BJ (cell line): ENCODE measurements around the gene NSMCE1. TPM values are rescaled to one million over a fixed set of nuclear protein-coding genes. Genes with fewer than 3 reads are reported as not detected.

Experiments
- CTCF ChIA-PET: fragments of 350-600 bp; formaldehyde crosslinking; extraction: SDS; loops from one replicate; lab custom pipeline; 2021; ENCODE audit warnings: antibody characterized with exemption, inconsistent platforms; lab: Yijun Ruan, JAX
- POLR2A ChIA-PET: fragments of 300-600 bp; sonication (Branson Sonifier 250); formaldehyde crosslinking; extraction: SDS; loops from one replicate; lab custom pipeline; 2021; ENCODE audit warnings: antibody characterized with exemption; lab: Charles Lee
- DNase-seq: peaks from one replicate; pipeline ENCODE4 v3.0.0-alpha.2; 2011; ENCODE audit warnings: low read depth
- H3K27me3 ChIP-seq: 2 replicates; pipeline ENCODE4 v1.6.0; 2011; ENCODE audit warnings: low read length; ENCODE audit not compliant: control insufficient read depth, insufficient read depth
- H3K36me3 ChIP-seq: 2 replicates; pipeline ENCODE4 v1.5.1; 2011; ENCODE audit warnings: low read length; ENCODE audit not compliant: control insufficient read depth, insufficient read depth
- H3K4me3 ChIP-seq: 2 replicates; pipeline ENCODE4 v1.5.1; 2011; ENCODE audit warnings: low read depth, mild to moderate bottlenecking, control low read depth, low read length
- polyA plus RNA-seq: library from polyadenylated mRNA; depleted of rRNA; stranded (reverse); fragments of >200 nt; gene quantifications from 2 replicates; pipeline ENCODE4 v1.2.3, GENCODE V29; 2011
- TF ChIP-seq, protein P1 (sequence below): IDR thresholded peaks from 2 replicates; pipeline ENCODE4 v1.5.1; 2011; ENCODE audit warnings: low read depth, mild to moderate bottlenecking, control low read depth, inconsistent platforms, low read length, moderate library complexity; ENCODE audit not compliant: insufficient read depth

The NSMCE1 gene
- polyA plus RNA-seq, 1 experiment: 34.3 TPM

DNA sequence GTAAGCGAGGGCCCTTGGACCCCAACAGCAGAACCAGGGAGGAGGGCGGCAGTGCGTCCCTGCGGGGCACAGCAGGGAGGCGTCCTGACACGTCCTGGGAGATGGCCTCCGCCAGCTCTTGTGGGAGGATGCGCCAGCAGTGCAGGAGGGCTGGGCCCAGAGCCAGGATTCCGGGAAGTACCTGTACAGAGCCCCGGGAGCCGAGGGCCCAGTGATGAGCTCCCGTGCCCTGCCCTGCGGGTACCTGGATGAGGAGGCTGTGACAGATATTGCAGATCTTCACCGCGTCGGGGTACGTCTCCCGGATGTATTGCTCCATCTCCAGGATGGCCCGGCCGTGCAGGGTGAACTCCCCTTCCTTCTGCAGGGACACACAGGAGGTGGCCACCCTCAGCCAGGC lies 42.1 kb downstream of the NSMCE1 start:
- ChIA-PET CTCF (interaction anchor here (6.8 kb wide), 1 partner anchor 8 kb away, joined by 50 read pairs; no protein-coding TSS in a partner anchor), POLR2A (no interaction called here)
- H3K4me3 ChIP-seq: no peak overlapping the region
- TF ChIP-seq, protein P1, sequence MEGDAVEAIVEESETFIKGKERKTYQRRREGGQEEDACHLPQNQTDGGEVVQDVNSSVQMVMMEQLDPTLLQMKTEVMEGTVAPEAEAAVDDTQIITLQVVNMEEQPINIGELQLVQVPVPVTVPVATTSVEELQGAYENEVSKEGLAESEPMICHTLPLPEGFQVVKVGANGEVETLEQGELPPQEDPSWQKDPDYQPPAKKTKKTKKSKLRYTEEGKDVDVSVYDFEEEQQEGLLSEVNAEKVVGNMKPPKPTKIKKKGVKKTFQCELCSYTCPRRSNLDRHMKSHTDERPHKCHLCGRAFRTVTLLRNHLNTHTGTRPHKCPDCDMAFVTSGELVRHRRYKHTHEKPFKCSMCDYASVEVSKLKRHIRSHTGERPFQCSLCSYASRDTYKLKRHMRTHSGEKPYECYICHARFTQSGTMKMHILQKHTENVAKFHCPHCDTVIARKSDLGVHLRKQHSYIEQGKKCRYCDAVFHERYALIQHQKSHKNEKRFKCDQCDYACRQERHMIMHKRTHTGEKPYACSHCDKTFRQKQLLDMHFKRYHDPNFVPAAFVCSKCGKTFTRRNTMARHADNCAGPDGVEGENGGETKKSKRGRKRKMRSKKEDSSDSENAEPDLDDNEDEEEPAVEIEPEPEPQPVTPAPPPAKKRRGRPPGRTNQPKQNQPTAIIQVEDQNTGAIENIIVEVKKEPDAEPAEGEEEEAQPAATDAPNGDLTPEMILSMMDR: no peak
- H3K27me3 ChIP-seq: no peaks in the 10 kb centered on the region
- DNase-seq: no peak
- peaks cover 18% of the 10 kb centered on the region for H3K36me3 ChIP-seq

- TF ChIP-seq, protein P1: no peak
- Histone ChIP-seq H3K27me3 (no peaks in the 10 kb centered on the region), H3K36me3 (peaks cover 18% of the 10 kb centered on the region), H3K4me3 (no peak overlapping the region)
- CTCF ChIA-PET: interaction anchor here (1.1 to 6.8 kb wide), 2 partner anchors 9 to 22 kb away, joined by 6 to 50 read pairs; partner anchors contain the start of gene KDM8
- POLR2A ChIA-PET: no interaction called here
- DNase-seq: no peak
Observed at GRCh38 chr16:27225536-27226360, 42.8 kb downstream of the NSMCE1 start.

- POLR2A ChIA-PET: no interaction called here
- TF ChIP-seq, protein P1: no peak
- DNase-seq: no peak
Observed at GRCh38 chr16:27224741-27225300, 43.8 kb downstream of the NSMCE1 start.

DNA sequence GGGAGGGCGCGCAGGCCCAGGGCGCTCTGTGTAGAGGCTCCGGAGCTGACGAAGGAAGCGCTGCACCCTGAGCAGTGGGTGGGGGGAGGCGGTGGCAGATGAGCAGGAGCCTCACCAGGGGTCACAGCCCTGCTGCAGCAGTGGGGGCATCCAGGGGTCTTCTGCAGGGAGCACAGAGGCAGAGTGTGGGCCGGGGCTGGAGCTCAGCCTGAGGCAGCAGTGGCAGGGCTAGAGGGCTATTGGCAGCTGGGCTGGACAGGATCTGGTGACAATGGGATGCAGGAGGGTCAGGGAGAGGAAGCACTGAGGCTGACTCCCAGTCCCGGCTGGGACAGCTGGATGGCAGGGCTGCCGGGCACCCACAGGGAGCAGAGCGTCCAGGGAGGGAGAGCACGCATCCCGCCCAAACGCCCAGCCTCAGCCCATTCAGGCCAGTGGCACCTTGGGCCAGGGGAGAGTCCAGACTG lies 44.3 kb downstream of the NSMCE1 start:
- TF ChIP-seq, protein P1: no peak
- ChIA-PET POLR2A (no interaction called here), CTCF (interaction anchor here (1.1 to 6.8 kb wide), 3 partner anchors 10 to 144 kb away, joined by 6 to 50 read pairs (median 6); partner anchors contain the start of gene KDM8)
- no peak overlapping the region for H3K4me3 ChIP-seq
- no peaks in the 10 kb centered on the region for H3K27me3 ChIP-seq
- DNase-seq: no peak
- H3K36me3 ChIP-seq: peaks cover 12% of the 10 kb centered on the region

More at GRCh38 chr16:27224741-27225300, 43.8 kb downstream of the NSMCE1 start:
- CTCF ChIA-PET: interaction anchor here (1.1 to 6.8 kb wide), 3 partner anchors 9 to 143 kb away, joined by 6 to 50 read pairs (median 6); partner anchors contain the start of gene KDM8
- no peaks in the 10 kb centered on the region for H3K27me3 ChIP-seq
- H3K4me3 ChIP-seq: no peak overlapping the region
- peaks cover 13% of the 10 kb centered on the region for H3K36me3 ChIP-seq

DNA sequence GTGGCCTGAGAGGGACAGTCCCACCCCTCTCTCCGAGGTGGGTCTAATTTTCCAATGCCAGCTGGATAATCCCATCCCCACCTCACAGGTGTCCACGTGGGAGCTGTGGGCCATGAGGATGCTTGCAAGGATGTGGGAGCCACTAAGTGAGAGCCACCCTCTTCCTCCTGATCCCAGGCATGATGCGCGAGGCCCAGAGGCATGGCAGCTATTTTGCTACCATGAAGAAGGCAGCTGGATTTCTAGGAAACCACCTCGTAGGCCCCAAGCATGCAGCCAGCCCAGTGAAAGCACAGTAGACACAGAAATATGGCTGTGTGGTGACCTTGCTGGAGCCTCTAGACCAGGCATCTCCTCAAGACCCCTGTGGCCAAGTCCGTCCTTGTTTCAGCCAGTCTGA lies 44.9 kb downstream of the NSMCE1 start:
- Histone ChIP-seq H3K27me3 (no peaks in the 10 kb centered on the region), H3K36me3 (peaks cover 9% of the 10 kb centered on the region), H3K4me3 (no peak overlapping the region)
- CTCF ChIA-PET: interaction anchor here (1.5 to 6.8 kb wide), 2 partner anchors 11 to 144 kb away, joined by 6 to 50 read pairs; no protein-coding TSS in a partner anchor
- no peak for DNase-seq
- TF ChIP-seq, protein P1: no peak
- POLR2A ChIA-PET: interaction anchor here (0.6 kb wide), 1 partner anchor 45 kb away, joined by 23 read pairs; the partner anchor contains the start of gene NSMCE1
